GM10248 (cell line): ENCODE results near the gene CDON.
A peak's percentile ranks its signal among the peaks of the same experiment; 100 is the strongest.

Source experiments
- CTCF ChIA-PET: fragments of 300-600 bp; sonication (Branson Sonifier 250); formaldehyde crosslinking; extraction: SDS; loops from one replicate; lab custom pipeline; 2021; ENCODE audit warnings: antibody characterized with exemption; lab: Yijun Ruan, JAX
- POLR2A ChIA-PET: fragments of 350-650 bp; sonication (Branson Sonifier 250); formaldehyde crosslinking; extraction: SDS; loops from one replicate; lab custom pipeline; 2020; ENCODE audit warnings: antibody characterized with exemption; lab: Yijun Ruan, JAX
- DNase-seq: peaks from one replicate; pipeline ENCODE4 v3.0.0; 2012; ENCODE audit errors: extremely low spot score
- CTCF ChIP-seq: IDR thresholded peaks from 2 replicates; pipeline ENCODE4 v1.5.1; 2012; ENCODE audit warnings: mild to moderate bottlenecking, low read depth; ENCODE audit errors: extremely low read depth, missing control alignments, control extremely low read depth

The CDON gene

GRCh38 chr11:126062679-126063506 lies at the start of gene CDON:
Gene CDON, minus strand, starts transcription at chr11:126062866. Its CDS starts 39,390 bp downstream, at chr11:126023476.
- ChIA-PET CTCF (interaction anchor here (1.3 kb wide), 1 partner anchor 127 kb away, joined by 3 read pairs; no protein-coding TSS in a partner anchor), POLR2A (no interaction called here)
- peak; percentile 98 for DNase-seq
- TF ChIP-seq CTCF, result no peak

- POLR2A ChIA-PET, result no interaction called here
- no peak for DNase-seq
- TF ChIP-seq CTCF, result no peak
- CTCF ChIA-PET, result no interaction called here
These were observed 48.9 kb upstream of the CDON start for GRCh38 chr11:126111458-126112116.

- ChIA-PET POLR2A (no interaction called here), CTCF (no interaction called here)
- no peak for TF ChIP-seq CTCF
- DNase-seq, result no peak
These were observed 47.5 kb upstream of the CDON start for GRCh38 chr11:126109941-126110731.

GRCh38 chr11:126106594-126107328 lies 44.1 kb upstream of the CDON start:
- POLR2A ChIA-PET, result no interaction called here
- CTCF ChIA-PET, result interaction anchor here (1.1 kb wide), 1 partner anchor 10 kb away, joined by 3 read pairs; no protein-coding TSS in a partner anchor
- DNase-seq, result no peak
- TF ChIP-seq CTCF, result no peak

GRCh38 chr11:126105748-126106080 lies 43.0 kb upstream of the CDON start:
- DNase-seq, result no peak
- POLR2A ChIA-PET, result no interaction called here
- CTCF ChIA-PET, result interaction anchor here (1.1 to 1.7 kb wide), 3 partner anchors 12 to 88 kb away, joined by 3 to 5 read pairs (median 4); no protein-coding TSS in a partner anchor
- TF ChIP-seq CTCF, result no peak
